GM23338 (cell line): ENCODE data around the gene RDH5.

Source experiments
- CREB1 ChIP-seq: fragments of 250-450 bp; sonication (Bioruptor Pico); IDR thresholded peaks from 2 replicates; pipeline ENCODE4 v1.5.0; 2020; ENCODE audit warnings: low read depth, mild to moderate bottlenecking, moderate library complexity
- CTCF ChIP-seq, 2 experiments: fragments of 200-600 bp in 1 of 2; sonication (generic) in 1 of 2; conservative IDR thresholded peaks; 2 replicates each; pipeline versions ENCODE4 v1.5.1 to v1.6.1; 2016 to 2017; ENCODE audit warnings: antibody characterized with exemption in 2 of 2, low read depth in 2 of 2, mild to moderate bottlenecking in 2 of 2, moderate library complexity in 1 of 2
- ETS1 ChIP-seq: IDR thresholded peaks from 2 replicates; pipeline ENCODE4 v1.6.1; 2016; ENCODE audit warnings: antibody characterized with exemption
- EZH2 ChIP-seq: fragments of 200-600 bp; sonication (generic); IDR thresholded peaks from one replicate; pipeline ENCODE4 v1.8.0; 2017; ENCODE audit warnings: antibody characterized with exemption, mild to moderate bottlenecking, low read depth; ENCODE audit not compliant: unreplicated experiment
- EZH2phosphoT487 ChIP-seq: fragments of 200-600 bp; sonication (generic); IDR thresholded peaks from one replicate; pipeline ENCODE4 v1.8.1; 2018; ENCODE audit warnings: antibody characterized with exemption; ENCODE audit not compliant: unreplicated experiment
- JUNB ChIP-seq: IDR thresholded peaks from one replicate; pipeline ENCODE4 v1.6.1; 2016; ENCODE audit warnings: antibody characterized with exemption; ENCODE audit not compliant: unreplicated experiment
- NANOG ChIP-seq: IDR thresholded peaks from 2 replicates; pipeline ENCODE4 v1.6.1; 2016; ENCODE audit warnings: antibody characterized with exemption, borderline replicate concordance
- POLR2AphosphoS5 ChIP-seq: IDR thresholded peaks from 2 replicates; pipeline ENCODE4 v1.6.1; 2016; ENCODE audit warnings: antibody characterized with exemption, low read depth
- REST ChIP-seq: IDR thresholded peaks from one replicate; pipeline ENCODE4 v1.6.1; 2018; ENCODE audit warnings: antibody characterized with exemption; ENCODE audit not compliant: unreplicated experiment
- STAT1 ChIP-seq: IDR thresholded peaks from one replicate; pipeline ENCODE4 v1.6.1; 2016; ENCODE audit warnings: antibody characterized with exemption; ENCODE audit not compliant: unreplicated experiment
- ZNF114 ChIP-seq: fragments of 250-450 bp; sonication (Bioruptor Pico); IDR thresholded peaks from 2 replicates; pipeline ENCODE4 v1.5.0; 2020; ENCODE audit warnings: mild to moderate bottlenecking, moderate library complexity
- ZNF331 ChIP-seq: fragments of 250-450 bp; sonication (Bioruptor Pico); IDR thresholded peaks from 2 replicates; pipeline ENCODE4 v1.5.0; 2020; ENCODE audit warnings: low read depth, mild to moderate bottlenecking, moderate library complexity

GRCh38 chr12:55698965-55699364 lies 21.2 kb upstream of the RDH5 start:
- TF ChIP-seq CTCF (conservative IDR thresholded peaks at IDR 0.05; ENCODE audit: low read depth in 2 of 2) = no peak
- no peak for TF ChIP-seq REST
- no peak for TF ChIP-seq JUNB
- no peak for TF ChIP-seq EZH2
- TF ChIP-seq POLR2AphosphoS5 = no peak
- TF ChIP-seq NANOG = no peak
- TF ChIP-seq EZH2phosphoT487 = no peak
- TF ChIP-seq CREB1 (CRISPR knock-in tag) = no peak
- TF ChIP-seq ETS1 = no peak
- no peak for TF ChIP-seq STAT1
- no peak for TF ChIP-seq ZNF331 (CRISPR knock-in tag)
- no peak for TF ChIP-seq ZNF114 (CRISPR knock-in tag)
